ENCODE results near the gene TANGO6.
"Not testable (repeated sequence)": the region's sequence is repeated elsewhere in the genome, so short reads cannot be mapped to it uniquely, and the experiment has no call there.

Gene TANGO6

DNA sequence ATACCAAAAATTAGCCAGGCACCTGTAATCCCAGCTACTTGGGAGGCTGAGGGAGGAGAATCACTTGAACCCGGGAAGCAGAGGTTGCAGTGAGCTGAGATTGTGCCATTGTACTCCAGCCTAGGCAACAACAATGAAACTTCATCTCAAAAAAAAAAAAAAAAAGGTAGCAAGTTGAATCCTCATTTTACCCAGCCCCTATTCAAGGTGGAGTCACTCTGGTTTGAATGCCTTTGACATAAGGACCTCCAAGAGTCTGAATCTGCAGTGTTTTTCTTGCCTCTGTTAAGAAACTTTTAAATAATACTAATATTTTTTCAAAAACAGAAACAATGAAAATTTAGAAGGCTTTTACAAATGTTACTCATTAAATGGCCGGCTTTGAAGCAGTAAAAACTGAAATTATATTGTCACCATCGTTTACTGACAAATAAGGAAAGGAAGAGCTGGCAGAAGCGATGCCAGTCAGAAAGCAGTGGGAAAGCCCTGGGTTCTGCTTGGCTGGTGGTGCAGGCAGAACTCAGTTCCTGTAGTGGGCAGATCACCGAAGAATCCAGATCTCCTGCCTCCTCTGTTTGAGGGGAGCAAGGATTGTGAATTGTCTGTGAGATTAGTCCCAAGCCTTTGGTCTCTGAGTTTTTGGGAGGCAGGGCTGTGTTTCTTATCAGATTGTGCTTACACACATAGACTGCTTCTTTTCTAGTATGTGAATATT is 162.5 kb downstream of the TANGO6 start:
- no peak for DNase-seq (ENCODE audit: low read depth, low spot score)

DNA sequence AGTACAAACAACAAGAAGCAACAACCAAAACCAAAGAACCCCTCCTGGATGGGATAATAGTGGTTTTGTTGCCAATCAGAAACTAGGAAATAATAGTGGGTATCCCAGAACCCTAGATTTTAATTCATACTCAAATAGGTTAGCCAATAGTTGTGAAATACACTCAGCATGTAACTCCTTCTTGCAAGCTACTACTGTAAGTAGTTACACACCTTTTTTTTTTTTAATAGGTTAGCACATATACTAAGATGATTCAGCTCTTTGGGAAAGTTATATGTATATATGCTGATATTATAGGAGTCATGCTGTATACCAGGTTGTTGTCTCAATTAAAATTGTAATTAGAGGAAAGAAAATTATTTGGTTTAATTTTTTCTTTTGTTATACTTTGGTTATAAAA is 169.6 kb downstream of the TANGO6 start:
- DNase-seq (ENCODE audit: low read depth, low spot score): no peak

DNA sequence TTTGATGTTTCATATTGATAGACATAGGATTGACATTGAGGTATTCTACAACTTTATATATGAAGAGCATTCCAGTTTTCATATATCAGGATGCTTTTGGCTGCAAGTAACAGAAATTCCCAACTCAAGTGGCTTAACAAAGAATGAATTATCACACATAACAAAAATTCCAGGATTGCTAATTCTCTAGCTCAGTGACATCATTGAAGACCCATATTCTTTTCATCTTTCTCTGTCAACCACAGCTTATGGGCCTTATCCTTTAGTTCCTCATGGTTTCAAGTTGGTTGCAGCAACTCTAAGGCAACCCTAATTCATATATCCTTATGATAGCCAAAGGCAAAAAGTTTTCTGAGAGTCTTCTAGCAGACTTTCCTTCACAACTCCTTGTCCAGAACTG is 170.7 kb downstream of the TANGO6 start:
- DNase-seq (ENCODE audit: low read depth, low spot score): no peak

DNA sequence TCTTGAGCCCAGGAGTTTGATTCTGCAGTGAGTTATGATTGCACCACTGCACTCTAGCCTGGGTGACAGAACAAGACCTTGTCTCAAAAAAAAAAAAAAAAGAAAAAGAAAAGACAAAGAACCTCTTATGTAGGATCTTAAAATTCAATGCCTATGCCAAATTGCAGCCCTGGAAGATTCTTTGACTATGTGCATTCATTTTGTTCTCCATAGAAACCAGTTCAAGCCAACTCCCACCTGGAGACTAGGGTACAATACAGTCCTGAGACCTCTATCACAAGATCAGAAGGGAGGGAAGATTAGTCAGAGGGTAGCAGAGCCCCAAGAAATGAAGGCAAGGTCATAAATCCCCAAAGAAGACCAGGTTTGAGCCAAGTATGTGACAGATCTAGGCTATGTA is 171.5 kb downstream of the TANGO6 start:
- DNase-seq (ENCODE audit: low read depth, low spot score): no peak

DNA sequence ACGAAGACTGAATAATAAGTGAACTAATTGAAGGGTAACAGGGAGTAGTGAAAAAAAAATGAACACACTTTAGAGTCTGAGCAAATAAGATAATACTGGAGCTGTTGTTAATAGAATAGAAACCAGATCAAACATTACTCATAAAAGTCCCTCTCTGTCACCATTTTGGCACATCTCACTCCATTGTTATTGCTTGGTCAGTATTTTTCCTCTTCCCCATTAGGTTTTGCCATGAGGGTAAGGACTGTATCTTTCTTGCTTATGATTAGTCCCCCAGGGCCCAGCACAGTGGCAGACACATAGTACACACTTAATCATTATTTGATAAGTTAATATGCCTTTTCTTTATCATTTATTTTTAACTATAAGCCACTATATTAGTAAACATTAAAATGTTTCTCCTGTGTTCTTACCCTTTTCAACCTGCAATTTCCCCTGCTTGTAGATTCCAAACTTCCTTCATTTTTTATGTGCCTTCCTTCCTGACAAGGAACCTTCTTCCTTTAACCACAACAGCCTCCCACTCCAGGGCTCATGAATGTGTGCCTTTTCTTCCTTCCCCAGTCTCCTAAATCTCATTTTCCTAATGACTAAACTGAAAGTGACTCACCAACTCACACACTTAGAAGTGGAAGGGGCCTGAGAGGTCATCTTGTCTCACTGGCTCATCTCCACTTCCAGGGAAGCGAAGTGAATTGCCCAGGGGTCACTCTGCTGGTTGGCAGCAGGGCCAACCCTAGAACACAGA is 173.9 kb downstream of the TANGO6 start:
- DNase-seq (ENCODE audit: low read depth, low spot score): no peak

DNA sequence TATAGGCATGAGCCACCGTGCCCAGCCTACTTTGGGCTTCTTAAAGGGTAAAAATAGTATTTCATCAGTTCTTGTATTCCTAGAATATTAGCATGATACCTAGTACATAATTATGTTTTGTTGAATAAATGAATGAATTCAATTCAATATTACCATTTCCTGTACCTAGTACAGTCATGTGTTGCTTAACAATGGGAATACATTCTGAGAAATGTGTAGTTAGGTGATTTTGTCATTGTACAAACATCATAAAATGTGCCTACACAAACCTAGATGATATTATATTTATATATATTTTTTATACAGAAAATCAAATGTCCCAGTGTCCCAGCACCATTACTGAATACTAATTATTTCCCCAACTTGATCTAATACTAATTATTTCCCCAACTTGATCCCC is 176.5 kb downstream of the TANGO6 start:
- no peak for DNase-seq (ENCODE audit: low read depth, low spot score)

DNA sequence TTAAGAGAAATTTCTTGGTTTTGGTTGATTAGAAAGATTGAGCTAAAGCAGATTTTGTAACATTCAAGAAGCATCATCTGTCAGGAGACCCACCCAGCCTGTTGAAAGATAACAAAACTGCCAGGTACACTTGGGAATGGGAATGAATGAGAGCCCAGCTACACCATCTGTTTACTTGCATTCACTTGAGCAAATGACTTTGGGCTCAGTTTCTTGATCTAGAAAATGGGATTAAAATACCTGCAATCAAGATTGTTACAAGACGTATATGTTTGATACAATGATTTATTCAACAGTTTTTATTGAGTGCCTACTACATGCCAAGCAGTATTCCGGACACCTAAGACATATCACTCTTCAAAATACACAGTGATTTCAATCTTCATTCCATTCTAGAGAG is 185.8 kb downstream of the TANGO6 start:
- DNase-seq (ENCODE audit: low read depth, low spot score): no peak

DNA sequence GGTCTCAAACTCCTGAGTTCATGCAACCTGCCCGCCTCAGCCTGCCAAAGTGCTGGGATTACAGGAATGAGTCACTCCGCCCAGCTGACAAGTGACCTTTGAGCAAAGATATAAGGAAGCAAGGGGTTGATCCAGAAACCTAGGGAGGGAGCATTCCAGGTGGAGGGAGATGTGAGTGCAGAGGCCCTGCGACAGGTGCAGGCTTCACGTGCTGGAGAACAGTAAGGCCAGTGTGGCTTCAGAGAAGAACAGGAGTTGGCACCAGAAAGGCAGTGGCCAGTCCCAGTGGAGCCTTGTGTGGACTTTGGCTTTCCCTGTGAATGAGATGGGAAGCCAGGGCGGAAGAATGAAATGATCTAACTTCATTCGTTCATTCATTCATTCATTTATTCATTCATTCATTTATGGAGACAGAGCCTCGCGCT is 188.6 kb downstream of the TANGO6 start:
- DNase-seq (ENCODE audit: low read depth, low spot score): no peak

DNA sequence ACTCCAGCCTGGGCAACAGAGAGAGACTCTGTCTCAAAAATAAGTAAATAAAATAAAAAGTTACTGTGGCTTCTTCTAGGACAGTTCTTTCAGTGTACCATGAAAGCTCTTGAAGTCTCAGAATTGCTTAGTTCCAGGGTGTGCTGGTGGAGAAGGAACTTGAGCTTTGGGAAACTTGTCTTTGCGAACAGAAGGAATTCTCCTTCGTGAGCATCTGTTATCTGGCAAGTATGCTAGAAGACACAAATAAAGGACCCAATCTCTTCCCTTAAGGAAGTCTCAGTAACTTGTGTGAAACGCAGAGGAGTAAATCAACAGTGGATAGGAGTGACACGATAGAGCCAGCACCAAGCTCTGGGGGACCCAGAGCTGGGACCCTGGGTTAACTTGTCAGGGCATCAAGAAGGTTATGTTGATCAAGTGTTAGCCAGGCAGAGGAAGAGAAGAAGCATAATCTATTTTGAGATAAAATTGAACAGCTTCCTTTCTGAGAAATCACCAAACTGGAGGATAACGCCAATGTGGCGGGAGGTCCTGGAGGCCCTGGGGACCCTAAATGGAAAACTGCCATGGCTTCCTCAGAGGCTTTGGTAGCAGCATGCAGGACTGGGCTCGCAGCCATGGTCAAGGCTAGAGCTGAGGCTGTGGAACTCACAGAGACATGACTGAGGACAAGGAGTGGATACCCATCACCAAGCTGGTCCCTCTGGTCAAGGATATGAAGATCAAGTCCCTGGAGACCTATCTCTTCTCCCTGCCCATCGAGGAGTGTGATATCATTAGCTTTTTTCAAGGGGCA is 190.0 kb downstream of the TANGO6 start:
- no peak for DNase-seq (ENCODE audit: low read depth, low spot score)

DNA sequence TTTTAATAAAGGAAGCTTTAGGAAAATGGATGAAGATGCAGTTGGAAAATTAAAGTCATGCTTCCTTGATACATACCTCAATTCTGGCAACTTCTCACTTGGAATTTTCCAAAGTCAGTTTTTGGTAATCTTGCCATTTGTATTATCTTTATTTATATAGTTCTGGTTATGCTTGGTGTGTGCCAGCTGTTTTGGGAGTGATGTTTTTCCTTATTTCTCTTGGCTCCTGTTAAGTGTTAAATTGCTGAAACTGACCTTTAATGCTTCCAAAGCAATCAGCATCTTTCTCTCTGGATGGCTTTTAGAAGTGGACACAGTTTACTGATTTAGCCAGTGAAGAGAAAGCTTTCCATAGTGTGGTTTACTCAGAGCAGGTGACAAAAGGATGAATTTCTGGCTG is 192.0 kb downstream of the TANGO6 start:
- no peak for DNase-seq (ENCODE audit: low read depth, low spot score)

DNA sequence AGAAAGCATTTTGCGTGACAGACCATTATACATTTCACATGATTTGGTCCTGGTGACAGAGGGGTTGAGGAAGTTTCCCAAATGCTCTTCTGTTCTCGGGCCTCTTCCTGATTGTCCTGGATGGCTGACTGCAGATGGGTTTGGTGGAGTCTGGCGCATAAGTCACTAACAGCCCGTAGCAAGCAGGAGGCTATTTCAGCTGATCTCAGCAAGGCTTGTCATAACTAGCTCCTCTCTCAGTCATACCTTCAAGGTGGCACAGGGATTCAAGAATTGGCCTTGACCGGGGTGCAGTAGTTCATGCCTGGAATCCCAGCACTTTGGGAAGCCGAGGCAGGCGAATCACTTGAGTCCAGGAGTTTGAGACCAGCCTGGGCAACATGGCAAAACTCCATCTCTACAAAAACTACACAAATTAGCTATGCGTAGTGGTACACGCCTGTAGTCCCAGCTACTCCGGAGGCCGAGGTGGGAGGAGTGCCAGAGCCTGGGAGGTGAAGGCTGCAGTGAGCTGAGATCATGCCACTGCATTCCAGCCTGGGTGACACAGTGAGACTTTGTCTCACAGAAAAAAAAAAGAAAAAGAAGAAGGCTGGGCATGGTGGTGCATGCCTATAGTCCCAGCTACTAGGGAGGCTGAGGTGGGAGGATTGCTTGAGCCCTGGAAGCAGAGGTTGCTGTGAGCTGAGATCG is 193.2 kb downstream of the TANGO6 start:
- DNase-seq (ENCODE audit: low read depth, low spot score): no peak

DNA sequence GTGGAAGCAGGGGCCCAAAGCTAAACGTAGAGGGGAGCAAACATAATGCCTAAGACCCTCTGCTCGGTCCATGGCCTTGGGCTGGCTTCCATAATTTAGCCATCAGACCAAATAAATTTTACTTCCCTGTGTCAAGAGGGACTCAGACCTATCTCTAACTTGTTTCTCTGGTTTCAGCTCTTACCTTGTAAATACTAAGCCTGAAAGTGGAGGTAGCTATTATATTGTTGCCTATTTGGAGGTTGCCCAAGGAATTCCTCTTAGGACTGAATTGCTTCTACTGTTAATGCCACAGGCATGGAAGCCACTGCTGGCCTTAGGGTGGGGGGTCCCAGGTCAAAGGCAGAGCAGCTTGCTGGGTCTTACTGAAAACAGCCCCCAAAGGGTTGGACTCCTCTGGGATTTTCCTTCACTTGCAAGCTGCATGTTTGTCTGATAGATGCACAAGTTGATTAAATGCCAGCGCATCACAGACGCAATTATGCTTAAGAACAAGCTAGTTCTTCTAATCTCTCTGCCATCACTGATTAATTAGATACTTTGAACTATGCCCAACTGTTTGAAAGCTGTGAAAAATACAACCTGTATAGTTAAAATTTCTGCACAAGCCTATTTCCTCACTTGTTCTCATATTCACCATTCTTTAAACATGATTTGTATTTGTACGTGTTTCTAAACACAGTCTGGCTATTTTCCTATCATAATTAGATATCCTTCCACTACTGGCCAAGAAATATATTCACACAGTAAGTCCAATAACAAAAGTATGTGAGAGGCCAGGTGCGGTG is 194.2 kb downstream of the TANGO6 start:
- DNase-seq (ENCODE audit: low read depth, low spot score): no peak

DNA sequence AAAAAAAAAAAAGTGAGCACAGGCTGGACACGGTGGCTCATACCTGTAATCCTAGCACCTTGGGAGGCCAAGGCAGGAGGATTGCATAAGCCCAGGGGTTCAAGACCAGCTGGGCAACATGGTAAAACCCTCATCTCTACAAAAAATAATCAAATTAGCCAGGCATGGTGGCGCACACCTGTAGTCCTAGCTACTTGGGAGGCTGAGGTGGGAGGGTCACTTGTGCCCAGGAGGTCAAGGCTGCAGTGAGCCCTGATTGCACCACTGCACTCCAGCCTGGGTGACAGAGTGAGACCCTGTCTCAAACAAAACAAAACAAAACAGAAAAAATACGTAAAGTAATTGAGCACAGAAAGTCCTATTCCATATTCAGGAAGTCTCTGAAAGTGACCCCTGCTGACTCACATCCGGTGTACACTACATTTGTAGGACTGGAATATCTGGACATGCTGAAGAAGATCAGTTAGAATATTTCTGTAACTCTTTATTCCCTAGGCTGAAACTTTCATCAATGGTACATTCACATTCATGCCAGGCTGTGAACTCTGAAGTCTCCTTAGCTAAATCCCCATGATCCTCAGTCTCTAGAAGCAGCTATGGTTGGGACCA is 196.1 kb downstream of the TANGO6 start:
- DNase-seq (ENCODE audit: low read depth, low spot score): no peak

DNA sequence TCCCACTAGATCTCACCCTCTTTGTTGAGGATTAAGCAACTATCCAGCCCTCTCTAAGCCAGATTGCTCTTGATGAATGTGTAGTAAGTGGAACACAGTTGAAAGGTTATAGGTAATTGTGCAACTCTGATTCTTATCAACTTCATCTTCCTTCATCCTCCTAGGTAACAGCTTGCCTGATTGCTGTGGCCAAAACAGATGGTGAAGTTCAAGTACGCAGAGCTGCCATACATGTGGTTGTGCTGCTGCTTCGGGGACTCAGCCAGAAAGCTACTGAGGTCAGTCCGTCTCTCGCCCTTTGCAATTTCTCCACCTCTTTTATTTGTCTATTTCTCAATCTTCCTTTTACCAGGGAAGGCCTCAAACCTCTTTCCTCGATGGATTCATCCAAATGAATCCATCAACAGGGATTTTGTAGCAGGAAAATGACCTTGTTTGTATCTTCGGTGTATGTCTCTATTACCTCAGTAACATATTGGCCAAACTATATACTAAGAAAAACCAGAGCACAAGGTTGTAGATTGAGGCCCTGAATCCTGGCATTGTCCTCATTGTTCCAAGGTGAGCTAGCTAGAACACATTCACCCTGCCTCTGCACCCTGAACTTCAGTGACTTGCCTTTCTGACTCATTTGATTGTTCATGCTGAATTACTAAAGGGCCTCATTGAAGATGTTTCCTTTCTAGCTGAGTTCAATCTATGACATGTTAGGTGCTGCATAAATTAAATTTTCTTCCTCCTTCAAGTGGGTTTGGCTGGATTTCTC is 197.0 kb downstream of the TANGO6 start:
- no peak for DNase-seq (ENCODE audit: low read depth, low spot score)

DNA sequence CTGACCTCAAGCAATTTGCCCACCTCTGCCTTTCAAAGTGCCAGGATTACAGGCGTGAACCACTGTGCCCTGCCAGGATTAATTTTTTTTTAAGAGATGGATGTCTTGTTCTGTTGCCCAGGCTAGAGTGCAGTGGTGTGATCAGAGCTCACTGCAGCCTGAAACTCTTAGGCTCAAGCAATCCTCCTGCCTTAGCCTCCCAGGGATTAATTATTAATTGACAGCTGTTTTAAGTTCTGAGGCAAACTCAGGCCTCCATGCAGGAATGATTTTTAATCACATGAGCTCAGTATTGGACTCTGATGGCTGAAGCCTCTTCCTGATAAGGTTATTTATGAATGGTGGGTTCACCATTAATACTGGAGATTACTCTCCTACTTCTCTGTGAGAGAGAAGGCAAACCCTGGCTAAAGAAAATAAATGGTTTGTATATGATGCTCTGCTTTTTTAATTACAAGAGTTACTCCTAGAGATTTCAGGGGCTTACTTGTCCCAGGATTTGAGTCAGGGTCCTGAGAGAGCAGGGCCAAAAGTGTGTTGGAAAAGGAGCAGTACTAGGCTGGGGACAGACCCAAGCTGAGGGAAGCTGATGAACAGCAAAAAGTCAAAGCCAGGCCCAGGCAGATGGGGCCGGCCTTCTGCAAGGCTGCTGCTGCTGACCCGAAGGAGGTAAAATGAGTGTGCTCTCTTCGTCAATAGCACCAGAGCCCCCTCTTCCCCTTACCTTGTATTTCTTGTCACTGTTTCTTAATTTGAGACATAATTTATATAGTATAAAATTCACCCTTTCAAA is 205.2 kb downstream of the TANGO6 start:
- no peak for DNase-seq (ENCODE audit: low read depth, low spot score)

DNA sequence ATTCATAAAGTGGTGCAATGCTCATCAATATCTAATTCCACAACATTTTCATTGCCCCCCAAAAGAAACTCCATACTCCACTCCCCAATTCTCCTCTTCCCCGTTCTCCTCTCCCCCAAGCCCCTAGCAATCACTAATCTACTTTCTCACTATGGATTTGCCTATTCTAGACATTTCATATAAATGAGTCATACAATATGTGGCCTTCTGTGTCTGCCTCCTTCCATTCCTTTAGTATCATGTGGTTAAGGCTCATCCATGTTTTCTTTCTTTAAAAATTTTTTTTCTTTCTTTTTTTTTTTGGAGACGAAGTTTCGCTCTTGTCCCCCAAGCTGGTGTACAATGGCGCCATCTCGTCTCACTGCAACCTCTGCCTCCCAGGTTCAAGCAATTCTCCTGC is 205.8 kb downstream of the TANGO6 start:
- no peak for DNase-seq (ENCODE audit: low read depth, low spot score)

DNA sequence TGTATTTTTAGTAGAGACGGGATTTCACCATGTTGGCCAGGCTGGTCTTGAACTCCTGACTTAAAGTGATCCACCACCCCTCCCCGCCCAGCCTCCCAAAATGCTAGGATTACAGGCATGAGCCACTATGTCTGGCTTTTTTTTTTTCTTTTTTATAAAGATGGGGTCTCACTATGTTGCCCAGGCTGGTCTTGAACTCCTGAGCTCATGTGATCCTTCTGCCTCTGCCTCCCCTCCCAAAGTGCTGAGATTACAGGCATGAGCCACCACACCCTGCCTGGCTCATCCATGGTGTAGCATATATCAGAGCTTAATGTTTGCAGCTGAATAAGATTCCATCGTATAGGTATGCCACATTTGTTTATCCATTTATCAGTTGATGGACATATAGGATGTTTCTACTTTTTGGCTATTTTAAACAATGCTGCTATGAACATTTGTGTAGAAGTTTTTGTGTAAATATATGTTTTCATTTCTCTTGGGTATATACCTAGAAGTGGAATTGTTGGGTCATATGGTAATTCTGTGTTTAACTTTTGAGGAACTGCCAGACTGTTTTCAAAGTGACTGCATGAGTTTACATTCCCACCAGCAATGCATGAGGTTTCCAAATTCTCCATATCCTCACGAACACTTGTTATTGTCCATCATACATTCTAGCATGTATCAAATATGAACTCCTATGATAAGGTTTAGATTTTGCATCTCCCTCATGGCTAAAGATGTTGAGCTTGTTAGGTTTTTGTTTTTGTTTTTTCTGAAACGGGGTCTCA is 206.5 kb downstream of the TANGO6 start:
- no peak for DNase-seq (ENCODE audit: low read depth, low spot score)

DNA sequence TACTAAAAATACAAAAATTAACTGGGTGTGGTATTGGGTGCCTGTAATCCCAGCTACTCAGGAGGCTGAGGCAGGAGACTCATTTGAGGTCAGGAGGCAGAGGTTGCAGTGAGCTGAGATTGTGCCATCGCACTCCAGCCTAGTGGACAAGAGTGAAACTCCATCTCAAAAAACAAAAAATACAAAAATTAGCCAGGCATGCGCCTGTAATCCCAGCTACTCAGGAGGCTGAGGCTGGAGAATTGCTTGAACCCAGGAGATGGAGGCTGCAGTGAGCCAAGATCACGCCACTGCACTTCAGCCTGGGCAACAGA is 208.1 kb downstream of the TANGO6 start:
- not testable (repeated sequence) for DNase-seq (ENCODE audit: low read depth, low spot score)

DNA sequence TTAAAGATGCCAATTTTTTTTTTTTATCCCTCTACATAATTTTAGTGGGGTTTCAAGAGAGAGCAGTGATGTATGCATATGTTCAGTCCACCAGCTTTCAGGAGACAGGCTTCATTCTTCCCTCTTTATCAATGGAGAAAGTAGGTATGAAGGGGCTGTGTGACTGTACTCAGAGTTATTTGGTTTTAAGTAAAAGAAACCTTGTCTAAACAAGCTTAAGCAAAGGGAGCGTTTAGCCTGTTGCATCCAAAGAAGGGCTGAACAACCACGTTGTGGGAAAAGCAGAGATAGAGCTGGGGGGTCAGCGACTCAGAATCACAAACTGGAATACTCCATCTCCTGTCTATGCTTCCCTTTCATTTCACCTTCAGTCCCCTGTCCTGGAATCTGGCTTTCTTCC is 211.7 kb downstream of the TANGO6 start:
- DNase-seq (ENCODE audit: low read depth, low spot score): no peak

Data from activated CD4-positive, CD25-positive, alpha-beta regulatory T cell treated with anti-CD3 and anti-CD28 coated beads, Interleukin-2, amount 50 U/mL, for 16 hours (primary cell).